Thyroid gland (tissue), 4 donors: ENCODE results near the gene ENTPD6.

ENCODE experiments used
- CTCF ChIP-seq, 6 experiments: fragments of 200-600 bp in 3 of 6; fragments of 450-650 bp in 3 of 6; sonication (generic) in 3 of 6; IDR thresholded peaks; one replicate each; pipeline ENCODE4 v1.5.1; 2016 to 2019; ENCODE audit warnings: antibody characterized with exemption in 6 of 6, mild to moderate bottlenecking in 2 of 6, inconsistent platforms in 1 of 6, moderate library complexity in 1 of 6
- POLR2A ChIP-seq, 2 donors: fragments of 450-650 bp; IDR thresholded peaks; one replicate each; pipeline ENCODE4 v1.6.1; 2017; ENCODE audit warnings: antibody characterized with exemption in 2 of 2, mild to moderate bottlenecking in 2 of 2, moderate library complexity in 1 of 2

GRCh38 chr20:25273541-25274358 lies 78.2 kb downstream of the ENTPD6 start:
- TF ChIP-seq CTCF (IDR thresholded peaks at IDR 0.05) (no peak), POLR2A (IDR thresholded peaks at IDR 0.05) (no peak)
